Psoas muscle (tissue), 8 donors: ENCODE data around the gene CAMK2N1. TPM values are rescaled to one million over a fixed set of nuclear protein-coding genes. Genes with fewer than 3 reads are reported as not detected.

Experiments used
- ATAC-seq, 4 donors: fragments of 200-7000 bp; cut with Tn5 transposase; one replicate each; pipeline ENCODE4 v1.9.1; 2020; ENCODE audit warnings: moderate library complexity in 3 of 4, mild to moderate bottlenecking in 2 of 4
- DNase-seq, 2 donors: peaks; one replicate each; pipeline ENCODE4 v3.0.0-alpha.2; 2020
- H3K27ac ChIP-seq: fragments of 200-600 bp; one replicate; pipeline ENCODE4 v1.8.0; 2022
- H3K27me3 ChIP-seq, 3 donors: fragments of 200-600 bp in 1 of 3; one replicate each; pipeline versions ENCODE4 v1.6.1 to v1.8.0; 2013 to 2022; ENCODE audit warnings: low read length in 2 of 3, mild to moderate bottlenecking in 2 of 3, moderate library complexity in 1 of 3; ENCODE audit not compliant: insufficient read depth in 3 of 3
- H3K36me3 ChIP-seq, 2 donors: fragments of 200-600 bp in 1 of 2; one replicate each; pipeline versions ENCODE4 v1.6.1 to v1.8.0; 2013 to 2022; ENCODE audit warnings: low read depth in 1 of 2, mild to moderate bottlenecking in 1 of 2, moderate library complexity in 1 of 2; ENCODE audit not compliant: insufficient read depth in 1 of 2
- H3K4me1 ChIP-seq: fragments of 200-600 bp; one replicate; pipeline ENCODE4 v1.8.0; 2022
- H3K4me3 ChIP-seq: fragments of 200-600 bp; one replicate; pipeline ENCODE4 v1.8.0; 2022; ENCODE audit warnings: mild to moderate bottlenecking
- H3K9me3 ChIP-seq: fragments of 200-600 bp; one replicate; pipeline ENCODE4 v1.8.0; 2022
- WGBS, 3 donors: extraction: QIAGEN DNeasy Blood & Tissue Kit; methylation state at CpG; one replicate each; pipeline versions ENCODE4 v1.1.6 to v1.1.7; 2013; 5-methylcytosine and 5-hydroxymethylcytosine counted together
- intact Hi-C, 2 donors: fragments of 100-400 bp; cut with DNase I; formaldehyde crosslinking; loops; one replicate each; pipeline versions ENCODE4 v1.11.0 to v1.14.2; 2022
- polyA plus RNA-seq, 3 donors: library from polyadenylated mRNA; stranded (reverse); fragments of 200-250 nt; gene quantifications; one replicate each; pipeline ENCODE4 v1.2.3, GENCODE V29; 2013
- total RNA-seq, 4 donors: library from RNA; stranded (reverse); fragmentation: NEBNext Ultra II Directional in 2 of 4; extraction: Animal tissue kit (Norgen Biotek cat#: 25700) in 2 of 4; gene quantifications; one replicate each; pipeline versions ENCODE4 v1.2.1 to v1.2.4, GENCODE V29; 2021 to 2023
- TF ChIP-seq, protein P1 (sequence below): fragments of 200-600 bp; IDR thresholded peaks from one replicate; pipeline ENCODE4 v1.8.0; 2022; ENCODE audit warnings: antibody characterized with exemption
- donor health status: healthy with polysubstance abuse.
- donor health status: DM: no; HTN: no; CAD: no; lungs with moderate emphysema.
- donor health status: Bipolar disorder and iron deficiency.
- donor health status: healthy.
- donor health status: DM: yes; HTN: yes; CAD: no.
- donor health status: DM: no; HTN: no; CAD: no.
- donor health status: DM: no; HTN: no; CAD: no.
- donor health status: DM: yes; HTN: yes; CAD: no.

The CAMK2N1 gene
- total and polyA plus RNA-seq, 7 donors: 2.2 to 7.9 (median 4.2) TPM

DNA sequence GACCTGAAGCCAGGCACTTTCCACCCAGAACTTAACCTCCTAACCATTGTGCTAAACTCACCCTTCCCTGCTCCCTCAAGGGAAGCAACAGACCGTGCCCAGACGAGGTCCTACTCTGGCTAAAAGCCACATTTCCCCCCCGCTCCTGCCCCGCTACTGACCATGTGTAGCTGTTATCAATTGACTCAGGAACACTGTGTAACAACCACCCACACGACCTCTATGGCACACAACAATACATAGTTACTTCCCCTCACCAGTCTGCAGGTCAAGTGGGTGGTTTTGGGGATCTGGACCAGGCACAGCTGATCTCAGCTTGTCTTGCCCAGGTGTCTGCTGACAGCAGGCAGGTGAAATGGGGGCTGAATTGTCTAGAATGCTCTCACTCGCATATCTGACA is 40.1 kb downstream of the CAMK2N1 start:
- TF ChIP-seq, protein P1, sequence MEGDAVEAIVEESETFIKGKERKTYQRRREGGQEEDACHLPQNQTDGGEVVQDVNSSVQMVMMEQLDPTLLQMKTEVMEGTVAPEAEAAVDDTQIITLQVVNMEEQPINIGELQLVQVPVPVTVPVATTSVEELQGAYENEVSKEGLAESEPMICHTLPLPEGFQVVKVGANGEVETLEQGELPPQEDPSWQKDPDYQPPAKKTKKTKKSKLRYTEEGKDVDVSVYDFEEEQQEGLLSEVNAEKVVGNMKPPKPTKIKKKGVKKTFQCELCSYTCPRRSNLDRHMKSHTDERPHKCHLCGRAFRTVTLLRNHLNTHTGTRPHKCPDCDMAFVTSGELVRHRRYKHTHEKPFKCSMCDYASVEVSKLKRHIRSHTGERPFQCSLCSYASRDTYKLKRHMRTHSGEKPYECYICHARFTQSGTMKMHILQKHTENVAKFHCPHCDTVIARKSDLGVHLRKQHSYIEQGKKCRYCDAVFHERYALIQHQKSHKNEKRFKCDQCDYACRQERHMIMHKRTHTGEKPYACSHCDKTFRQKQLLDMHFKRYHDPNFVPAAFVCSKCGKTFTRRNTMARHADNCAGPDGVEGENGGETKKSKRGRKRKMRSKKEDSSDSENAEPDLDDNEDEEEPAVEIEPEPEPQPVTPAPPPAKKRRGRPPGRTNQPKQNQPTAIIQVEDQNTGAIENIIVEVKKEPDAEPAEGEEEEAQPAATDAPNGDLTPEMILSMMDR: no peak
- no peak overlapping the region for H3K27ac ChIP-seq
- H3K27me3 ChIP-seq: peaks cover 0 to 20% (median 5%) of the 10 kb centered on the region in 3 donors
- no peak for DNase-seq
- WGBS, 3 donors: 67 to 72% (median 68%) methylated on average over 6 of the region's 6 CpGs
- no peaks in the 10 kb centered on the region for H3K4me1 ChIP-seq
- intact Hi-C loops: no loop called here
- no peak for ATAC-seq
- no peaks in the 10 kb centered on the region for H3K9me3 ChIP-seq
- H3K36me3 ChIP-seq: no peaks in the 10 kb centered on the region
- H3K4me3 ChIP-seq: no peak overlapping the region

- no peak for DNase-seq
- TF ChIP-seq, protein P1: no peak
- 84 to 86% (median 85%) methylated on average over 11 of the region's 11 CpGs for WGBS, 3 donors
- Histone ChIP-seq H3K4me3 (no peak overlapping the region), H3K36me3 (no peaks in the 10 kb centered on the region), H3K27ac (no peak overlapping the region), H3K4me1 (no peaks in the 10 kb centered on the region), H3K27me3 (peaks cover 0 to 4% (median 0%) of the 10 kb centered on the region in 3 donors), H3K9me3 (no peaks in the 10 kb centered on the region)
- intact Hi-C loops: no loop called here
- no peak for ATAC-seq
Measured at GRCh38 chr1:20443703-20444586, 42.1 kb downstream of the CAMK2N1 start.

GRCh38 chr1:20442920-20443625 is 42.9 kb downstream of the CAMK2N1 start:
- DNase-seq (no peak), ATAC-seq (no peak)
- Histone ChIP-seq H3K4me1 (no peaks in the 10 kb centered on the region), H3K9me3 (no peaks in the 10 kb centered on the region), H3K4me3 (no peak overlapping the region), H3K27me3 (no peaks in the 10 kb centered on the region), H3K36me3 (no peaks in the 10 kb centered on the region), H3K27ac (no peak overlapping the region)
- TF ChIP-seq, protein P1: no peak
- intact Hi-C loops: no loop called here
- 87 to 91% (median 89%) methylated on average over 5 of the region's 5 CpGs for WGBS, 3 donors

GRCh38 chr1:20440785-20441200 is 45.2 kb downstream of the CAMK2N1 start:
- no peak overlapping the region for H3K27ac ChIP-seq
- WGBS, 3 donors: 17 to 26% (median 24%) methylated on average over 6 of the region's 6 CpGs
- no peaks in the 10 kb centered on the region for H3K36me3 ChIP-seq
- no peaks in the 10 kb centered on the region for H3K4me1 ChIP-seq
- TF ChIP-seq, protein P1: no peak
- ATAC-seq (peak; percentile 83 to 96 (median 90)), DNase-seq (peak in 1 of 2 donors; percentile 38)
- intact Hi-C loops: no loop called here
- no peak overlapping the region for H3K4me3 ChIP-seq
- no peaks in the 10 kb centered on the region for H3K9me3 ChIP-seq
- peaks cover 0 to 6% (median 0%) of the 10 kb centered on the region in 3 donors for H3K27me3 ChIP-seq
